Measurements from ENCODE around the gene IQGAP2. TPM values are rescaled to one million over a fixed set of nuclear protein-coding genes. Genes with fewer than 3 reads are reported as not detected.

The IQGAP2 gene
- total and polyA plus RNA-seq, 2 donors (not counting 1 experiment from before 2014, with no cell fraction given): 8.1 to 15.0 TPM

DNA sequence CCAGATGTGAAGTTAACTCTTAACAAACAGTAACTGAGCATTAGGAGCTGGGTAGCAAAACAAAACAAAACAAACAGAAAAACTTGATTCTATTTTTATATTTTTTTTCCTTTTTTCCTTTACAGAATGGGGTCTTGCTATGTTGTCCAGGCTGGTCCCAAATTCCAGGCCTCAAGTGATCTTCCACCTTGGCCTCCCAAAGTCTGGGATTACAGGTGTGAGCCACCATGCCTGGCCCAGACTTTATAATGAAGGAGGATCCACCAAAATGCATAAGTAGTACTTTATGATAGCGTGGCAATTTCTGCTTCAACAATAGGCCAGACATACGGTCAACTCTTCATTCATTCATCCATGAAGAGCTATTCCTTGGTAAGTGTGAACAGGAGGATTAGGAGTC, 5.9 kb upstream of the IQGAP2 start:
- H3K9me3 Mint-ChIP-seq (ENCODE audit: insufficient read depth): no peaks in the 10 kb centered on the region
- no peak overlapping the region for H3K27ac Mint-ChIP-seq
- peaks cover 14% of the 10 kb centered on the region for H3K4me1 Mint-ChIP-seq
- Histone ChIP-seq H3K79me2 (ENCODE audit: control insufficient read depth, insufficient read depth, low read length) (no peaks in the 10 kb centered on the region), H4K20me1 (ENCODE audit: control insufficient read depth, insufficient read depth, low read length, poor library complexity, severe bottlenecking) (no peaks in the 10 kb centered on the region), H3K9ac (ENCODE audit: low read length) (no peak overlapping the region), H3K27ac (ENCODE audit: low read length in 2 of 2) (no peak overlapping the region), H3K36me3 (replicated peaks in 1 of 2; ENCODE audit: control extremely low read depth in 1 of 2, control insufficient read depth in 1 of 2, extremely low read depth in 1 of 2, insufficient read depth in 2 of 2, low read length in 1 of 2) (no peaks in the 10 kb centered on the region), H3K27me3 (replicated peaks in 1 of 4; ENCODE audit: control extremely low read depth in 1 of 4, control insufficient read depth in 3 of 4, insufficient read depth in 4 of 4, low read length in 3 of 4) (peaks cover 0 to 4% (median 0%) of the 10 kb centered on the region in 4 experiments), H2AFZ (ENCODE audit: insufficient read depth, low read depth, low read length, poor library complexity, severe bottlenecking) (no peak overlapping the region), H3K4me2 (replicated peaks; ENCODE audit: low read depth, low read length, poor library complexity, severe bottlenecking) (no peak overlapping the region), H3K4me1 (ENCODE audit: control insufficient read depth in 2 of 2, insufficient read depth in 2 of 2, low read length in 2 of 2) (peaks cover 11 to 16% of the 10 kb centered on the region in 2 donors), H3K9me3 (ENCODE audit: control extremely low read depth in 1 of 3, control insufficient read depth in 2 of 3, insufficient read depth in 1 of 3, low read length in 2 of 3) (no peaks in the 10 kb centered on the region), H3K4me3 (ENCODE audit: control extremely low read depth in 1 of 5, extremely low read depth in 1 of 5, insufficient read depth in 1 of 5, low read depth in 2 of 5, low read length in 4 of 5) (no peak overlapping the region)
- ATAC-seq (ENCODE audit: low read depth) (no peak), DNase-seq (no peak)
- TF ChIP-seq, protein P1, sequence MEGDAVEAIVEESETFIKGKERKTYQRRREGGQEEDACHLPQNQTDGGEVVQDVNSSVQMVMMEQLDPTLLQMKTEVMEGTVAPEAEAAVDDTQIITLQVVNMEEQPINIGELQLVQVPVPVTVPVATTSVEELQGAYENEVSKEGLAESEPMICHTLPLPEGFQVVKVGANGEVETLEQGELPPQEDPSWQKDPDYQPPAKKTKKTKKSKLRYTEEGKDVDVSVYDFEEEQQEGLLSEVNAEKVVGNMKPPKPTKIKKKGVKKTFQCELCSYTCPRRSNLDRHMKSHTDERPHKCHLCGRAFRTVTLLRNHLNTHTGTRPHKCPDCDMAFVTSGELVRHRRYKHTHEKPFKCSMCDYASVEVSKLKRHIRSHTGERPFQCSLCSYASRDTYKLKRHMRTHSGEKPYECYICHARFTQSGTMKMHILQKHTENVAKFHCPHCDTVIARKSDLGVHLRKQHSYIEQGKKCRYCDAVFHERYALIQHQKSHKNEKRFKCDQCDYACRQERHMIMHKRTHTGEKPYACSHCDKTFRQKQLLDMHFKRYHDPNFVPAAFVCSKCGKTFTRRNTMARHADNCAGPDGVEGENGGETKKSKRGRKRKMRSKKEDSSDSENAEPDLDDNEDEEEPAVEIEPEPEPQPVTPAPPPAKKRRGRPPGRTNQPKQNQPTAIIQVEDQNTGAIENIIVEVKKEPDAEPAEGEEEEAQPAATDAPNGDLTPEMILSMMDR (IDR thresholded peaks at IDR 0.05): no peak
- no peak for TF ChIP-seq EZH2 (IDR thresholded peaks at IDR 0.05; ENCODE audit: borderline replicate concordance, insufficient read depth, low read depth, low read length, poor library complexity, severe bottlenecking)
- H3K4me3 Mint-ChIP-seq: no peak overlapping the region
- ChIA-PET CTCF (no interaction called here), POLR2A (no interaction called here)
- H3K27me3 Mint-ChIP-seq: peaks cover 14% of the 10 kb centered on the region
- intact Hi-C loops (cut with micrococcal nuclease): no loop called here
- no CpG with 5 or more reads among the region's 2 CpGs for WGBS (ENCODE audit: insufficient coverage)

DNA sequence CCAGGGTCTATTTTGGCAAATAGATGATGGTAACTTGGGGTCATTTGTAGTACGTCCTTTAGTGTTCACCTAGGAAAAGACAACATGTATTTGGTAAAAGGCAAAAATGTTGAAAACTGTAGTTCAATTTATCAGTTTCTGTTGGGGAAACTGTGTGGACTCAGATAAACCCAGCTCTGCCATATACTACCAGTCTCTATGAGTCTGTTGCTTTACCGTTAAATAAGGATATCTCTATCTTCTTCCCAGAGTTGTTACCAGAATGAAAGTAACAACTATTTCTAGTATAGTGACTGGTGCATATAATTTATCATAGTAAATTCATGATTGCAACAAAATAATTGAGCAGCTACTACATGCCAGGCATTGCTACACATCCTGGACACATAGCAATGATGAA, 3.8 kb upstream of the IQGAP2 start:
- H3K4me1 Mint-ChIP-seq: peaks cover 20% of the 10 kb centered on the region
- no peak overlapping the region for H3K4me3 Mint-ChIP-seq
- TF ChIP-seq, protein P1 (IDR thresholded peaks at IDR 0.05): no peak
- TF ChIP-seq EZH2 (IDR thresholded peaks at IDR 0.05; ENCODE audit: borderline replicate concordance, insufficient read depth, low read depth, low read length, poor library complexity, severe bottlenecking): no peak
- Histone ChIP-seq H3K27me3 (replicated peaks in 1 of 4; ENCODE audit: control extremely low read depth in 1 of 4, control insufficient read depth in 3 of 4, insufficient read depth in 4 of 4, low read length in 3 of 4) (peaks cover 0 to 4% (median 0%) of the 10 kb centered on the region in 4 experiments), H4K20me1 (ENCODE audit: control insufficient read depth, insufficient read depth, low read length, poor library complexity, severe bottlenecking) (no peaks in the 10 kb centered on the region), H3K9me3 (ENCODE audit: control extremely low read depth in 1 of 3, control insufficient read depth in 2 of 3, insufficient read depth in 1 of 3, low read length in 2 of 3) (no peaks in the 10 kb centered on the region), H3K27ac (ENCODE audit: low read length in 2 of 2) (no peak overlapping the region), H3K36me3 (replicated peaks in 1 of 2; ENCODE audit: control extremely low read depth in 1 of 2, control insufficient read depth in 1 of 2, extremely low read depth in 1 of 2, insufficient read depth in 2 of 2, low read length in 1 of 2) (no peaks in the 10 kb centered on the region), H3K4me3 (ENCODE audit: control extremely low read depth in 1 of 5, extremely low read depth in 1 of 5, insufficient read depth in 1 of 5, low read depth in 2 of 5, low read length in 4 of 5) (no peak overlapping the region), H3K4me1 (ENCODE audit: control insufficient read depth in 2 of 2, insufficient read depth in 2 of 2, low read length in 2 of 2) (peaks cover 13 to 27% of the 10 kb centered on the region in 2 donors), H3K9ac (ENCODE audit: low read length) (no peak overlapping the region), H3K4me2 (replicated peaks; ENCODE audit: low read depth, low read length, poor library complexity, severe bottlenecking) (no peak overlapping the region), H2AFZ (ENCODE audit: insufficient read depth, low read depth, low read length, poor library complexity, severe bottlenecking) (no peak overlapping the region), H3K79me2 (ENCODE audit: control insufficient read depth, insufficient read depth, low read length) (no peaks in the 10 kb centered on the region)
- H3K9me3 Mint-ChIP-seq (ENCODE audit: insufficient read depth): no peaks in the 10 kb centered on the region
- CTCF ChIA-PET: no interaction called here
- POLR2A ChIA-PET: no interaction called here
- no peak overlapping the region for H3K27ac Mint-ChIP-seq
- DNase-seq (no peak), ATAC-seq (ENCODE audit: low read depth) (no peak)
- peaks cover 10% of the 10 kb centered on the region for H3K27me3 Mint-ChIP-seq
- intact Hi-C loops (cut with micrococcal nuclease): no loop called here
- WGBS (ENCODE audit: insufficient coverage): no CpG with 5 or more reads among the region's 2 CpGs
